A673 (cell line): ENCODE data around the gene BICD1. TPM values are rescaled to one million over a fixed set of nuclear protein-coding genes. Genes with fewer than 3 reads are reported as not detected.

Experiments
- BruUV-seq: library from RNA; stranded (reverse); fragments of 400-500 nt; replicated peaks from 2 replicates; lab custom pipeline; 2021; lab: Mats Ljungman, UMichigan
- CTCF ChIA-PET: fragments of 300-600 bp; sonication (Branson Sonifier 250); formaldehyde crosslinking; loops from one replicate; lab custom pipeline; 2022; ENCODE audit warnings: antibody characterized with exemption; lab: Charles Lee
- POLR2A ChIA-PET: fragments of 300-600 bp; sonication (Branson Sonifier 250); formaldehyde crosslinking; loops from one replicate; lab custom pipeline; 2022; ENCODE audit warnings: antibody characterized with exemption; ENCODE audit not compliant: low non-redundant PET; lab: Charles Lee
- DNase-seq: peaks from one replicate; pipeline ENCODE4 v3.0.0-alpha.2; 2015; ENCODE audit warnings: low spot score
- H3K27ac ChIP-seq: fragments of 200-600 bp; sonication (generic); 2 replicates; pipeline ENCODE4 v1.5.1; 2016; ENCODE audit warnings: mixed run types, low read depth, mild to moderate bottlenecking, mixed read lengths, antibody characterized with exemption, low read length; ENCODE audit not compliant: poor library complexity, severe bottlenecking
- H3K27me3 ChIP-seq: fragments of 200-600 bp; sonication (generic); replicated peaks from 2 replicates; pipeline ENCODE4 v1.6.1; 2017; ENCODE audit warnings: mixed run types, low read depth, mild to moderate bottlenecking, mixed read lengths, antibody characterized with exemption, low read length; ENCODE audit not compliant: insufficient read depth, poor library complexity
- H3K36me3 ChIP-seq: fragments of 200-600 bp; sonication (generic); 2 replicates; pipeline ENCODE4 v1.6.1; 2016; ENCODE audit warnings: mixed run types, mild to moderate bottlenecking, mixed read lengths, antibody characterized with exemption, low read length; ENCODE audit not compliant: insufficient read depth, poor library complexity, severe bottlenecking
- H3K4me1 ChIP-seq: fragments of 200-600 bp; sonication (generic); 2 replicates; pipeline ENCODE4 v1.6.1; 2017; ENCODE audit warnings: mixed run types, mild to moderate bottlenecking, mixed read lengths, antibody characterized with exemption, low read length; ENCODE audit not compliant: insufficient read depth, poor library complexity, severe bottlenecking
- H3K4me3 ChIP-seq: fragments of 200-600 bp; sonication (generic); 2 replicates; pipeline ENCODE4 v1.5.1; 2016; ENCODE audit warnings: low read depth, mixed run types, mild to moderate bottlenecking, mixed read lengths, low read length; ENCODE audit not compliant: poor library complexity, severe bottlenecking
- H3K9me3 ChIP-seq: fragments of 200-600 bp; sonication (generic); 2 replicates; pipeline ENCODE4 v1.6.1; 2016; ENCODE audit warnings: mixed run types, low read depth, mild to moderate bottlenecking, mixed read lengths, antibody characterized with exemption, low read length; ENCODE audit not compliant: poor library complexity, severe bottlenecking
- CTCF ChIP-seq: fragments of 300-800, 200-600 bp; sonication (generic); conservative IDR thresholded peaks from 2 replicates; pipeline ENCODE4 v1.5.1; 2017; ENCODE audit warnings: low read depth, mild to moderate bottlenecking, antibody characterized with exemption, low read length, moderate library complexity, mixed read lengths
- EZH2 ChIP-seq: fragments of 200-600 bp; sonication (generic); IDR thresholded peaks from 2 replicates; pipeline ENCODE4 v1.6.1; 2017; ENCODE audit warnings: borderline replicate concordance, low read depth, mild to moderate bottlenecking, mixed read lengths, antibody characterized with exemption, low read length; ENCODE audit not compliant: poor library complexity, severe bottlenecking
- intact Hi-C: fragments of 100-400 bp; cut with micrococcal nuclease; formaldehyde crosslinking; loops from one replicate; pipeline ENCODE4 v1.10.0; 2022; ENCODE audit not compliant: unreplicated experiment
- total RNA-seq: library from RNA; stranded (reverse); gene quantifications from 2 replicates; pipeline ENCODE4 v1.2.3, GENCODE V29; 2021

BICD1 gene
- total RNA-seq, 1 experiment from 2014 or later, result 50.2 TPM

GRCh38 chr12:32413412-32413811 is 306.8 kb downstream of the BICD1 start:
- intact Hi-C loops, result no loop called here
- DNase-seq, result no peak
- Histone ChIP-seq H3K27ac (no peak overlapping the region), H3K27me3 (no peaks in the 10 kb centered on the region), H3K4me1 (no peaks in the 10 kb centered on the region), H3K9me3 (no peaks in the 10 kb centered on the region), H3K36me3 (no peaks in the 10 kb centered on the region), H3K4me3 (no peak overlapping the region)
- CTCF ChIA-PET, result interaction anchor here (0.5 kb wide), 1 partner anchor 760 kb away, joined by 3 read pairs; no protein-coding TSS in a partner anchor
- POLR2A ChIA-PET, result no interaction called here
- no TSS peak for BruUV-seq
- no peak for TF ChIP-seq EZH2

- TF ChIP-seq EZH2 (no peak), CTCF (no peak)
- Histone ChIP-seq H3K9me3 (no peaks in the 10 kb centered on the region), H3K36me3 (no peaks in the 10 kb centered on the region), H3K4me3 (no peak overlapping the region), H3K4me1 (peaks cover 7% of the 10 kb centered on the region), H3K27ac (no peak overlapping the region), H3K27me3 (no peaks in the 10 kb centered on the region)
- intact Hi-C loops, result no loop called here
- DNase-seq, result no peak
- POLR2A ChIA-PET, result interaction anchor here (0.6 kb wide), 1 partner anchor 20 kb away, joined by 15 read pairs; no protein-coding TSS in a partner anchor
- no TSS peak for BruUV-seq
- CTCF ChIA-PET, result no interaction called here
Observed at GRCh38 chr12:32418221-32418620, 311.6 kb downstream of the BICD1 start.

GRCh38 chr12:32418903-32419519 is 312.4 kb downstream of the BICD1 start:
- POLR2A ChIA-PET, result no interaction called here
- intact Hi-C loops, result no loop called here
- no TSS peak for BruUV-seq
- no peak for TF ChIP-seq EZH2
- TF ChIP-seq CTCF, result no peak
- H3K4me1 ChIP-seq, result peaks cover 7% of the 10 kb centered on the region
- H3K27me3 ChIP-seq, result no peaks in the 10 kb centered on the region
- H3K9me3 ChIP-seq, result no peaks in the 10 kb centered on the region
- no peak for DNase-seq
- no peaks in the 10 kb centered on the region for H3K36me3 ChIP-seq
- CTCF ChIA-PET, result no interaction called here
- H3K27ac ChIP-seq, result no peak overlapping the region
- H3K4me3 ChIP-seq, result no peak overlapping the region

- Histone ChIP-seq H3K9me3 (no peaks in the 10 kb centered on the region), H3K36me3 (no peaks in the 10 kb centered on the region), H3K27ac (no peak overlapping the region), H3K4me1 (peaks cover 7% of the 10 kb centered on the region), H3K27me3 (no peaks in the 10 kb centered on the region), H3K4me3 (no peak overlapping the region)
- no TSS peak for BruUV-seq
- no peak for TF ChIP-seq CTCF
- TF ChIP-seq EZH2, result no peak
- ChIA-PET POLR2A (no interaction called here), CTCF (no interaction called here)
- intact Hi-C loops, result no loop called here
- no peak for DNase-seq
Observed at GRCh38 chr12:32419520-32419960, 312.9 kb downstream of the BICD1 start.
